GM12874 (cell line): Measurements from ENCODE around the gene NUCB1.

ENCODE experiments used
- TF ChIP-seq, protein P1 (sequence below): IDR thresholded peaks from 2 replicates; pipeline ENCODE4 v1.5.1; 2011; ENCODE audit warnings: low read depth, mild to moderate bottlenecking, control low read depth, low read length, moderate library complexity; ENCODE audit not compliant: insufficient read depth

Gene NUCB1

DNA sequence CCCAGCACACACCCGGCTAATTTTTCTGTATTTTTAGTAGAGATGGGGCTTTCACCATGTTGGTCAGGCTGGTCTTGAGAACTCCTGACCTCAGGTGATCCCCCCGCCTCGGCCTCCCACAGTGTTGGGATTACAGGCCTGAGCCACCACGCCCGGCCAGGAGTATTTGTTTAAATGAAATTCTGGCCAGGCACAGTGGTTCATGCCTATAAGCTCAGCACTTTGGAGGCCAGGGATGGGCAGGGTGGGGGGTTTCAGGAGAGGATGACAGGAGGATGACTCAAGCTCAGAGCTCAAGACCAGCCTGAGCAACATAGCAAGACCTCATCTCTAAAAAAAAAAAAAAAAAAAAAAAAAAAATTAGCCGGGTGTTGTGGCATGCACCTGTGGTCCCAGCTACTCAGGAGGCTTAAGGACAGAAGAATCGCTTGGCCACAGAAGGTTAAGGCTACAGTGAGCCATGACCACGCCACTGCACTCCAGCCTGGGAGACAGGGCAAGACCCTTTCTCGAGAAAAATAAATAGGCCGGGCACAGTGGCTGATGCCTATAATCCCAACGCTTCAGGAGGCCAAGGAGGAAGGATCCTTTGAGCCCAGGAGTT is 25.2 kb downstream of the NUCB1 start:
- TF ChIP-seq, protein P1, sequence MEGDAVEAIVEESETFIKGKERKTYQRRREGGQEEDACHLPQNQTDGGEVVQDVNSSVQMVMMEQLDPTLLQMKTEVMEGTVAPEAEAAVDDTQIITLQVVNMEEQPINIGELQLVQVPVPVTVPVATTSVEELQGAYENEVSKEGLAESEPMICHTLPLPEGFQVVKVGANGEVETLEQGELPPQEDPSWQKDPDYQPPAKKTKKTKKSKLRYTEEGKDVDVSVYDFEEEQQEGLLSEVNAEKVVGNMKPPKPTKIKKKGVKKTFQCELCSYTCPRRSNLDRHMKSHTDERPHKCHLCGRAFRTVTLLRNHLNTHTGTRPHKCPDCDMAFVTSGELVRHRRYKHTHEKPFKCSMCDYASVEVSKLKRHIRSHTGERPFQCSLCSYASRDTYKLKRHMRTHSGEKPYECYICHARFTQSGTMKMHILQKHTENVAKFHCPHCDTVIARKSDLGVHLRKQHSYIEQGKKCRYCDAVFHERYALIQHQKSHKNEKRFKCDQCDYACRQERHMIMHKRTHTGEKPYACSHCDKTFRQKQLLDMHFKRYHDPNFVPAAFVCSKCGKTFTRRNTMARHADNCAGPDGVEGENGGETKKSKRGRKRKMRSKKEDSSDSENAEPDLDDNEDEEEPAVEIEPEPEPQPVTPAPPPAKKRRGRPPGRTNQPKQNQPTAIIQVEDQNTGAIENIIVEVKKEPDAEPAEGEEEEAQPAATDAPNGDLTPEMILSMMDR, result no peak

DNA sequence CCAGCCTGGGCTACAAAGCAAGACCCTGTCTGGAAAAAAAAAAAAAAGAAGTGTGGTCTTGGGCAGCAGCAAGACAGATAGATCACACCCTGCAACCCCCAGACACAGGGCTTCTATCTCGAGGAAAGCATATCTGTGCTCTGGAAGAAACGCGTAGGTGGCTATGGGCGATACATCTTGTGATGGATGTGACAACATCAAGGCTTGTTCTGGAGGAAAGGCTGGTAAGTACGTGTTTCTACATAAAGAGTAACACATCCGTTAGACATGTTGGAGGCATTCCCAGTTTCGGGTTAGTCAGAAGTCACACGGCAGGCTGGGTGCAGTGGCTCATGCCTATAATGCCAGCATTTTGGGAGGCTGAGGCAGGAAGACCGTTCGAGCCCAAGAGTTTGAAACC is 26.8 kb downstream of the NUCB1 start:
- TF ChIP-seq, protein P1, result no peak

DNA sequence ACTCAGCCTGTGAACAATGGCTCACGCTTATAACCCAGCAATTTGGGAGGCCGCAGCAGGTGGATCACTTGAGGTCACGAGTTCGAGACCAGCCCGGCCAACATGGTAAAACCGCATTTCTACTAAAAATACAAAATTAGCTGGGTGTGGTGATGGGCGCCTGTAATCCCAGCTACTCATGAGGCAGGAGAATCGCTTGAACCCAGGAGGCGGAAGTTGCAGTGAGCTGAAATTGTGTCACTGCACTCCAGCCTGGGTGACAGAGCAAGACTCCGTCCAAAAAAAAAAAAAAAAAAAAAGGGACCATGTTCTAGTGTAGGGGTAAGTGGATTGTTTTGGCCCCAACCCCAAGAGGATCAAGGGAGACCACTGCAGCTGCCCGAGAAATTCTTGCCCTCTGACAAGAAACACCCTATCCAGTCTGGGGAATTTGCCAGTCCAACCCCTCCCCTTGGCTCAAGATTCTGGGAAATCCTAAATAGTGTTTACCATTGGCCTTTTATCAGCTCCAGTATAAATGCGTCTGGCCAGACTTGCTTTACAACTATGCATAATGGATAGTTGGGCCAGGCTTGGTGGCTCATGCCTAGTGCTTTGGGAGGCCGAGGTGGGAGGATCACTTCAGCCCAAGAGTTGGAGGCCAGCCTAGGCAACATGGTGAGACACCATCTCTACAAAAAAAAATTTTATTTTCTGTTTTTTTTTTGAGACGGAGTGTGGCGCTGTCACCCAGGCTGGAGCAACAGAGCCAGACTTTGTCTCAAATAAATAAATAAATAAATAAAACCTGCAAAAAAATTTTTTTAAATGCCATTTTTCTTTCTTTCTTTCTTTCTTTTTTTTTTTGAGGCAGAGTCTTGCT is 28.3 kb downstream of the NUCB1 start:
- TF ChIP-seq, protein P1, result no peak

DNA sequence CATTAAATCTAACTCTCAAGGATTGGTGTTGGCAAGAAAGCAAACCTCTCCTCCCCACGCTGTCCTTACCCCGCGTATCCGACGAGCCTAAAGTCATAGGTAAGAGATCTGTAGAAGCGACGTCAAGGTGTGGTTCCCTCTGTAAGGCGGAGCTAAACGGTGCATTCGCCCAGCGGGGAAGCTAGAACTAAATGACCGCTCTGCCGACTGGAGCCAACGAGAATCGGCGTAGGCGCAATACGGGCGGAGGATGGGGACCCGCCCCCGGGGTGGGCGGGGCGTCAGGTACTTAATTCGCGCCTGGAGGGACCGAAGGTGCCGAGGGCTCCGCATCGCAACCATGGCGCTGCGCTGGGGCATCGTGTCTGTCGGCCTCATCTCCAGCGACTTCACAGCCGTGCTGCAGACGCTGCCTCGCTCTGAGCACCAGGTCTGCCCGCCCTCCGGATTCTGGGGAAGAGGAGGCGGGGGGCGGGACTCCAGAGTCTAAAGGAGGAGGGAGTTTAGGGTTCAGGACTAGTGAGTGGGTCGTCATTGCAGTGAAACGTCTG is 33.3 kb downstream of the NUCB1 start, which contains the start of gene DHDH:
TSS of gene DHDH (plus strand) at position 318 of the 551 bp plus-strand sequence. CDS start at position 341, 23 bp downstream.
- TF ChIP-seq, protein P1, result no peak

DNA sequence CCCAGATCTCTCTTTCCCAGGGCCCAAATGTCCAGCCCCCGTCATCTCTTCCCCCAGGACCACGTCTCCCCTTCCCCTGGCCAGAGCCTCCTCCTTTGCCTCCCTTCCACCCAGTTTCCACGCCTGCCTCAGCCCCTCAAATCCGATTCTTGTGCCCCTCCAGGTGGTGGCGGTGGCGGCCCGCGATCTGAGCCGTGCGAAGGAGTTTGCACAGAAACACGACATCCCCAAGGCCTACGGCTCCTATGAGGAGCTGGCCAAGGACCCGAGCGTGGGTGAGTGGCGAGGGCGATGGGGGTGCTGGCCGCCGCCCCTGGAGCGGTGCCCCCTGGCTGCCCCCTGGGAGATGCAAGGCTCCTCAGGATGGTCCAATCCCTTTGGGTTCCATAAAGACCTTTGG is 34.7 kb downstream of the NUCB1 start:
- TF ChIP-seq, protein P1, result no peak

DNA sequence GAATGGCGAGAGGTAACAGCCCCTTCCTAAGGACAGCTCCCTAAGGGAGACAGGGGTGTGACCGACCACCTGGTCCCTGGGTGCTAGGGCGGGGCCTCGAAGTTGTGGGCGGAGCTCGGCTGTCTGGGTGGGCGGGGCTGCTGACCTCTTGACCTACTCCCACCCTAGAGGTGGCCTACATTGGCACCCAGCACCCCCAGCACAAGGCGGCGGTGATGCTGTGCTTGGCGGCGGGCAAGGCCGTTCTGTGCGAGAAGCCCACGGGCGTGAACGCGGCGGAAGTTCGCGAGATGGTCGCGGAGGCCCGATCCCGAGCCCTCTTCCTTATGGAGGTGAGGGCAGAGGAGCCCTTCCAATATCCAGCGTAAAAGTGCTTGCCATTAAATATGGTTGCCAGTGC is 35.8 kb downstream of the NUCB1 start:
- TF ChIP-seq, protein P1, result no peak

DNA sequence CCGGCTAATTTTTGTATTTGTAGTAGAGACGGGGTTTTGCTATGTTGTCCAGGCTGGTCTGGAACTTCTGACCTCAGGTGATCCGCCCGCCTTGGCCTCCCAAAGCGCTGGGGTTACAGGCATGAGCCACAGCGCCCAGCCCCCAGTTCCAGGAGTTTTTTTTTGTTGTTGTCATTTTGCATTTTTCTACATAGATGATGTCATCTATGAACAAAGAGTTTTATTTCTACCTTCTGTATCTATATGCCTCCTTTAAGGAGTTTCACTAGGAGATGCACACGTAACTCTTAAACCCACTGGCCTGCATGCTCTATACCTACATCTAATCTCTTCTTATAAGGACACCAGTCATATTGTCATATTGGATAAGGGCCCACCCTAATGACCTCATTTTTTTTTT is 38.1 kb downstream of the NUCB1 start:
- TF ChIP-seq, protein P1, result no peak
